ENCODE data around the gene GPAT2.
"Not testable (repeated sequence)": the region's sequence is repeated elsewhere in the genome, so short reads cannot be mapped to it uniquely, and the experiment has no call there.

- TF ChIP-seq, protein P1, sequence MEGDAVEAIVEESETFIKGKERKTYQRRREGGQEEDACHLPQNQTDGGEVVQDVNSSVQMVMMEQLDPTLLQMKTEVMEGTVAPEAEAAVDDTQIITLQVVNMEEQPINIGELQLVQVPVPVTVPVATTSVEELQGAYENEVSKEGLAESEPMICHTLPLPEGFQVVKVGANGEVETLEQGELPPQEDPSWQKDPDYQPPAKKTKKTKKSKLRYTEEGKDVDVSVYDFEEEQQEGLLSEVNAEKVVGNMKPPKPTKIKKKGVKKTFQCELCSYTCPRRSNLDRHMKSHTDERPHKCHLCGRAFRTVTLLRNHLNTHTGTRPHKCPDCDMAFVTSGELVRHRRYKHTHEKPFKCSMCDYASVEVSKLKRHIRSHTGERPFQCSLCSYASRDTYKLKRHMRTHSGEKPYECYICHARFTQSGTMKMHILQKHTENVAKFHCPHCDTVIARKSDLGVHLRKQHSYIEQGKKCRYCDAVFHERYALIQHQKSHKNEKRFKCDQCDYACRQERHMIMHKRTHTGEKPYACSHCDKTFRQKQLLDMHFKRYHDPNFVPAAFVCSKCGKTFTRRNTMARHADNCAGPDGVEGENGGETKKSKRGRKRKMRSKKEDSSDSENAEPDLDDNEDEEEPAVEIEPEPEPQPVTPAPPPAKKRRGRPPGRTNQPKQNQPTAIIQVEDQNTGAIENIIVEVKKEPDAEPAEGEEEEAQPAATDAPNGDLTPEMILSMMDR (conservative IDR thresholded peaks at IDR 0.05; ENCODE audit: low read length): not testable (repeated sequence)
- not testable (repeated sequence) for TF ChIP-seq EZH2phosphoT487 (IDR thresholded peaks at IDR 0.05; ENCODE audit: borderline replicate concordance, low read depth, low read length)
Observed at GRCh38 chr2:96035554-96035953, 838 bp upstream of the GPAT2 start.
